ENCODE results near the gene CABLES2.
A peak's percentile ranks its signal among the peaks of the same experiment; 100 is the strongest.

CABLES2 gene

DNA sequence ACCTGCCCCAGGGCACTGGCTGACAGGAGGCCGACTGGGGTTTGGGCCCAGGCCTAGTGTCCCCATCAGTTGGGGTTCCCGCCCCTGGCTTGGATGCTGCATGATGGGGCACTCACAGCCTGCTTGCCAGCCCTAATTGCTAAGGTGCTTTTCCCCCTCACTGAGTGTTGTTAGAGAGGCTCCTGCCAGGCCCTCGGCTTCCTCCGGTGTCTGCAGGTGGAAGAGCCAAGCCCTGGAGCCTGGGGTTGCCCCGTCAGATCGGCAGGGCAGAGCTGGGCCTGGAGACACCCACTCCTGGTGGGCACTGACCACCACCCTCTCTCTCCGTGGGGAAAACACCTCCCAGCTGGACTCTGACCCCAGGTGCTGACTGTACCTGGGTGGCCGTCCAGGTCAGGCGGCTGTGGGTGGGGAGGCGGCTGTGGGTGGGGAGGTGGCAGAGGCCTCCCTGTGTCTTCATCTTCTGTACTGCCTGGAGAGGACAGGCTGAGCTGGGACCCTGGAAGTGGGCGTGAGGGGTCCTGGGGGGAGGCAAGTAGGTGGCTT is 6.0 kb upstream of the CABLES2 start:
- no peak for DNase-seq (ENCODE audit: low read depth)
- TF ChIP-seq, protein P1, sequence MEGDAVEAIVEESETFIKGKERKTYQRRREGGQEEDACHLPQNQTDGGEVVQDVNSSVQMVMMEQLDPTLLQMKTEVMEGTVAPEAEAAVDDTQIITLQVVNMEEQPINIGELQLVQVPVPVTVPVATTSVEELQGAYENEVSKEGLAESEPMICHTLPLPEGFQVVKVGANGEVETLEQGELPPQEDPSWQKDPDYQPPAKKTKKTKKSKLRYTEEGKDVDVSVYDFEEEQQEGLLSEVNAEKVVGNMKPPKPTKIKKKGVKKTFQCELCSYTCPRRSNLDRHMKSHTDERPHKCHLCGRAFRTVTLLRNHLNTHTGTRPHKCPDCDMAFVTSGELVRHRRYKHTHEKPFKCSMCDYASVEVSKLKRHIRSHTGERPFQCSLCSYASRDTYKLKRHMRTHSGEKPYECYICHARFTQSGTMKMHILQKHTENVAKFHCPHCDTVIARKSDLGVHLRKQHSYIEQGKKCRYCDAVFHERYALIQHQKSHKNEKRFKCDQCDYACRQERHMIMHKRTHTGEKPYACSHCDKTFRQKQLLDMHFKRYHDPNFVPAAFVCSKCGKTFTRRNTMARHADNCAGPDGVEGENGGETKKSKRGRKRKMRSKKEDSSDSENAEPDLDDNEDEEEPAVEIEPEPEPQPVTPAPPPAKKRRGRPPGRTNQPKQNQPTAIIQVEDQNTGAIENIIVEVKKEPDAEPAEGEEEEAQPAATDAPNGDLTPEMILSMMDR (IDR thresholded peaks at IDR 0.05; ENCODE audit: low read depth, low read length, missing control alignments): no peak
- in situ Hi-C loops (cut with HindIII; ENCODE audit: low sequenced_read_pairs): no loop called here
- H3K4me3 ChIP-seq (ENCODE audit: low read depth, low read length): no peak overlapping the region

DNA sequence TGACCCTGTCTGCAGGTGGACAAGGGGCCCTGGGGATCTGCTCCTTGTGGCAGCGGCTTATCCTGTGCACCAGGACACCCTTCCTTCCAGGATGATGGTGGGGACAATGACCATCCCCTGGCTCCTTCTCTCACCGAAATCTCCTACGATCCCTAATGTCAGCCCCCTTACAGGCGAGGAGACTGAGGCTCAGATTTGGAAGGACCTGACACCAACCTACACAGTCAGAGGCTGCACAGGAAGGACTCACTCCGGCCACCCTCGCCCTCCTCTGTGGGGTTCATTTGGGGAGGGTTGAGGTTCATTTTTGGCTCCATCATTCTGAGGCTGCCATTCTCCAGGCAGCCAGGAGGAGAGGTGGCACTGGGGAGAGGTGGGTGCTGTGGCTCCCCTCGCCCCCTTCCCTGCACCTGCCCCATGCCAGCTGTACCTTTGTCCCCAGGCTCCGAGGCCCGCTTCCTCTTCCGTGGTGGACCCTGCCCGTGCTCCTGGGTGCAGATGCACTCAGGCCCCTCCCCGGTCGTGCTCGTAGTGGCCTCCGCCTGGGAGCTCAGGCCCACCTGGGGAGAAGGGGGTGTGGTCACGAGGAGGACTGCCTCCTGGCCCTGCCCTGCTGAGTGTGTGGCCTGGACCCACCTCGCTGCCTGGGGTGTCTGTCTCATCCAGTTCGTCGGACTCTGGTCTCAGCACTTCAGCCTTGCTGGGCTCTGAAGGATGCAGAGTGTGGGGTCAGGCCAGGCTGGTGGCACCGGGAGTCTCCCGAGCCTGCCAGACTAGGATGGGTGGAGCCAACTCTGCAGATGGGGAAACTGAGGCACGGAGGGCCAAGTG is 5.3 kb upstream of the CABLES2 start:
- DNase-seq (ENCODE audit: low read depth): no peak
- no peak overlapping the region for H3K4me3 ChIP-seq (ENCODE audit: low read depth, low read length)
- TF ChIP-seq, protein P1 (IDR thresholded peaks at IDR 0.05; ENCODE audit: low read depth, low read length, missing control alignments): no peak
- in situ Hi-C loops (cut with HindIII; ENCODE audit: low sequenced_read_pairs): no loop called here

DNA sequence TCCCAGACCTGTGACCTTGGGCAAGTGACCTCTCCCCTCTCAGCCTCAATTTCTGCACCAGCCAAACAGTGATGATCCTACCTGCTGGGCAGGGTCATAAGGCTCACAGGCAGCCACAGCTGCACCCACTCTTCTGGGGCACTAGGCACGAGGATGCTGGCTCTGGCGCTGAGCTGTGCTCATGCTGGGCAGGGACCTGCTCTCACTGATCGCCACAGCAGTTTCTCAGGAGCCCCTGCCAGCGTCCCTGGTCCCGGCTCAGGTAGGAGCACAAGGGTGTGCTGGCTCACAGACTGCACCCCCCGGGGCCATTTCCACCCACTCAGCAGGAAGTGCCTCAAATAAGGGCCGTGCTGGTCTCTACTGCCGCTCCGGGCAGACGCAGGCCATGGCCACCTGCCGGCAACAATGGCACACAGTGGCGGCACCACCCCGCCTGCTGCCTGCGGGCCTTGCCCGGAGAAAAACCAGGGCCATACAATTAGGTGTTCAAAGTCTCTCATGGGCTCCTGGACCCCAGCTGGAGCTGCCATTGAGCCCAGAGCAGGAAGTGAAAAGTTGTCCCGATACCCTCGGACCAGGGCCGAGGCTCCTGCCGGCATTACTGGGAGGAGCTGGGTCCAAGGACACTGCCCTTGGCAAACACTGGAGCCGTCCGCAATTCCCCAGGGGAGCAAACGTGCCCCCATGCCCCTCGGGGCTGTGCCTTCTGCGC is 4.6 kb upstream of the CABLES2 start:
- H3K4me3 ChIP-seq (ENCODE audit: low read depth, low read length): no peak overlapping the region
- in situ Hi-C loops (cut with HindIII; ENCODE audit: low sequenced_read_pairs): no loop called here
- TF ChIP-seq, protein P1 (IDR thresholded peaks at IDR 0.05; ENCODE audit: low read depth, low read length, missing control alignments): no peak

DNA sequence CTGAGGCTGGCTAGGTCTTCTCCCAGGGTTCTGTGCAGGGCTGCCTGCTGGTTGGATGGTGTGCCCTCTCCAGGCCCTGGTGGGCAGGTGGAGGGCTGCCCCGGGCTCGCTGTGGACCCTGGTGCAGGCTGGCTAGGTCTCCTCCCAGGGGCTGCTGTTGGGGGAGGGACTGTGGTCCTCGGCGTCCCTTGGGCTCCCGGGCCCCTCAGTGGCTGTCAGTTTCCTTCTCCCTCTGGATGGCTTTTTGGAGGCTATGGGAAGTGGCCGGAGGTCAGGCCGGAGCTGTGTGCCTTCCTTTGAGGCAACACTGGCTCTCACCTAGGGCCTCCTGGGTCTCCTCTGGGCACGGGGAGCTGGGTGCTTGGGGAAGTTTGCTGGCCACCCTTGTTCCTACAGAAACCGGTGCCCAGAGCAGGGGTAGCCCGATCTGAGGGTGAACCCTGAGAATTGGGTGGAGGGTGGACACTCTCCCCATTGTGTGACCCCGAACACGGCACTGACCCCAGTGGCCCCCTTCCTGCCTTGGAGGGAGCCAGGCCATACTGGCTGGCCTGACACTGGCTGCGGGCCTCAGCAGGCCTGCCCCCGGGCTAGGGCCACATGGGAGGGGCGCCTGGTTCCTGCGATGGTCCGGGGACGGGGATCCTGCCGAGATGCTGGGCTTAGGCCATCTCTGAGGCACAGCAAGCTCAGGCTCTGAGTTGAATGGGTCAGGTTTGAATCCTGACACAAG is 3.8 kb upstream of the CABLES2 start:
- DNase-seq (ENCODE audit: low read depth): no peak
- in situ Hi-C loops (cut with HindIII; ENCODE audit: low sequenced_read_pairs): no loop called here
- TF ChIP-seq, protein P1 (IDR thresholded peaks at IDR 0.05; ENCODE audit: low read depth, low read length, missing control alignments): no peak
- no peak overlapping the region for H3K4me3 ChIP-seq (ENCODE audit: low read depth, low read length)

More for the DNA sequence above, 4.6 kb upstream of the CABLES2 start:
- DNase-seq (ENCODE audit: low read depth): no peak

DNA sequence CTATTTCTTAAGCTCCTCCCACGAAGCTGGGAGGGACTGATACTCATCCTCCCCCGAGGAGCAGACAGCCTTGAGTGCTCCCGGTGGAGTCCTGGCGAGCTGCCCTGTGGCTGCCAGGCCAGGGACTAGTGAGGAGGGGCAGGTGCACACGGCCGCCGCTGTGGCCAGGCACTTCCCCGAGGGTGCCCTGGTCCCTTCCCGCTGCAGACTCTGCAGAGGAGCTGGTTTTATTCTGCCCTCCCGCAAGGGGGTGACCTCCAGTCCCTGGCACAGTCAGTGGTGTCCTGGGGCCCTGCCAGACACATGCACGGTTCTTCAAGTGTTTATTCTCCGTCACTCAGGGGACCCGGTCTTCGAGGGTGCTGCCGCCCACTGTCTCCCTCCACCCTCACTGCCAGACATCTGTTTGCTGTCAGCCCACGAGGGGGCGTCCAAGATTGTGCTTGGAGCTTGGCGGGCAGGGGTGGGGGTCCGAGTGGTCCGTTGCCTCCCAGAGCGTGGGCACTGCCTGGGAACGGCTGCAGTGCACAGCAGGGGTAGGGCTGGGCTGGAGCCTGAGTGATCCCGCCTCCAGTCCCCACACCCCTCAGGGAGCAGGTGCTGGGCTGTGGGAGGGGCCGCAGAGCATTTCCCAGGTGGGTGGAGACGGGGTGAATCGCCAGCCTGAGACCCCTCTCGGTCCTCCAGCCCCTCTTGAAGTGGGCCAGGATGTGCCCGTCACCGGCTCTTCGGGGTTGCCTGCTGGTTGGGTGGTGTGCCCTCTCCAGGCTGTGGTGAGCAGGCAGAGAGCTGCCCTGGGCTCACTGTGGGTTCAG is 3.1 kb upstream of the CABLES2 start:
- TF ChIP-seq, protein P1 (IDR thresholded peaks at IDR 0.05; ENCODE audit: low read depth, low read length, missing control alignments): peak; percentile 62
- in situ Hi-C loops (cut with HindIII; ENCODE audit: low sequenced_read_pairs): no loop called here
- no peak for DNase-seq (ENCODE audit: low read depth)
- H3K4me3 ChIP-seq (ENCODE audit: low read depth, low read length): no peak overlapping the region

Data from astrocyte of the cerebellum (primary cell).